Measurements from ENCODE around the gene PRRX2.

DNA sequence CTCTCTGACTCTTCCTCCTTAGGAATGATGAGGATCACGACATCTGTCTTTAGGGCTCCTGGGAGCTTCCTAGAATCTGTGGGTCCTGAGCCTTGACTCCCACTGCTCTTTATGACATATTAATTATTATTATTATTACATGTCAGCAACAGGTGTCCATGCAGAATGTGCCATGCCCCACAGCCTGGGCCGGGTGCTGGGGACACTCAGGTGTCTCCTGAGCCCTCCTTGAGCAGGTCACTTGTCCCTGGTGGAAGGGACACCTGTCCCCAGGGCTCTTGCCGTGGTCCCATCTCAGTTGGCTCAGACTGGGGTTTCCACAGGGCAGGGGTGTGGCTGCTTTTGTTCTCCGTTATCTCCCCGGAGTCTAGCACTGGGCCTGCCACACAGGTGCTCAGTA, 53.2 kb downstream of the PRRX2 start:
- TF ChIP-seq, protein P1, sequence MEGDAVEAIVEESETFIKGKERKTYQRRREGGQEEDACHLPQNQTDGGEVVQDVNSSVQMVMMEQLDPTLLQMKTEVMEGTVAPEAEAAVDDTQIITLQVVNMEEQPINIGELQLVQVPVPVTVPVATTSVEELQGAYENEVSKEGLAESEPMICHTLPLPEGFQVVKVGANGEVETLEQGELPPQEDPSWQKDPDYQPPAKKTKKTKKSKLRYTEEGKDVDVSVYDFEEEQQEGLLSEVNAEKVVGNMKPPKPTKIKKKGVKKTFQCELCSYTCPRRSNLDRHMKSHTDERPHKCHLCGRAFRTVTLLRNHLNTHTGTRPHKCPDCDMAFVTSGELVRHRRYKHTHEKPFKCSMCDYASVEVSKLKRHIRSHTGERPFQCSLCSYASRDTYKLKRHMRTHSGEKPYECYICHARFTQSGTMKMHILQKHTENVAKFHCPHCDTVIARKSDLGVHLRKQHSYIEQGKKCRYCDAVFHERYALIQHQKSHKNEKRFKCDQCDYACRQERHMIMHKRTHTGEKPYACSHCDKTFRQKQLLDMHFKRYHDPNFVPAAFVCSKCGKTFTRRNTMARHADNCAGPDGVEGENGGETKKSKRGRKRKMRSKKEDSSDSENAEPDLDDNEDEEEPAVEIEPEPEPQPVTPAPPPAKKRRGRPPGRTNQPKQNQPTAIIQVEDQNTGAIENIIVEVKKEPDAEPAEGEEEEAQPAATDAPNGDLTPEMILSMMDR (IDR thresholded peaks at IDR 0.05) = no peak
- TF ChIP-seq ELF4 (CRISPR knock-in tag; IDR thresholded peaks at IDR 0.05; ENCODE audit: low read depth) = no peak
- TF ChIP-seq, protein P2, sequence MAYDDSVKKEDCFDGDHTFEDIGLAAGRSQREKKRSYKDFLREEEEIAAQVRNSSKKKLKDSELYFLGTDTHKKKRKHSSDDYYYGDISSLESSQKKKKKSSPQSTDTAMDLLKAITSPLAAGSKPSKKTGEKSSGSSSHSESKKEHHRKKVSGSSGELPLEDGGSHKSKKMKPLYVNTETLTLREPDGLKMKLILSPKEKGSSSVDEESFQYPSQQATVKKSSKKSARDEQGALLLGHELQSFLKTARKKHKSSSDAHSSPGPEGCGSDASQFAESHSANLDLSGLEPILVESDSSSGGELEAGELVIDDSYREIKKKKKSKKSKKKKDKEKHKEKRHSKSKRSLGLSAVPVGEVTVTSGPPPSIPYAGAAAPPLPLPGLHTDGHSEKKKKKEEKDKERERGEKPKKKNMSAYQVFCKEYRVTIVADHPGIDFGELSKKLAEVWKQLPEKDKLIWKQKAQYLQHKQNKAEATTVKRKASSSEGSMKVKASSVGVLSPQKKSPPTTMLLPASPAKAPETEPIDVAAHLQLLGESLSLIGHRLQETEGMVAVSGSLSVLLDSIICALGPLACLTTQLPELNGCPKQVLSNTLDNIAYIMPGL (CRISPR knock-in tag; IDR thresholded peaks at IDR 0.05) = no peak
- TF ChIP-seq, protein P3, sequence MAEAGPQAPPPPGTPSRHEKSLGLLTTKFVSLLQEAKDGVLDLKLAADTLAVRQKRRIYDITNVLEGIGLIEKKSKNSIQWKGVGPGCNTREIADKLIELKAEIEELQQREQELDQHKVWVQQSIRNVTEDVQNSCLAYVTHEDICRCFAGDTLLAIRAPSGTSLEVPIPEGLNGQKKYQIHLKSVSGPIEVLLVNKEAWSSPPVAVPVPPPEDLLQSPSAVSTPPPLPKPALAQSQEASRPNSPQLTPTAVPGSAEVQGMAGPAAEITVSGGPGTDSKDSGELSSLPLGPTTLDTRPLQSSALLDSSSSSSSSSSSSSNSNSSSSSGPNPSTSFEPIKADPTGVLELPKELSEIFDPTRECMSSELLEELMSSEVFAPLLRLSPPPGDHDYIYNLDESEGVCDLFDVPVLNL (CRISPR knock-in tag; IDR thresholded peaks at IDR 0.05; ENCODE audit: borderline replicate concordance, low read depth) = no peak
- TF ChIP-seq, protein P4, sequence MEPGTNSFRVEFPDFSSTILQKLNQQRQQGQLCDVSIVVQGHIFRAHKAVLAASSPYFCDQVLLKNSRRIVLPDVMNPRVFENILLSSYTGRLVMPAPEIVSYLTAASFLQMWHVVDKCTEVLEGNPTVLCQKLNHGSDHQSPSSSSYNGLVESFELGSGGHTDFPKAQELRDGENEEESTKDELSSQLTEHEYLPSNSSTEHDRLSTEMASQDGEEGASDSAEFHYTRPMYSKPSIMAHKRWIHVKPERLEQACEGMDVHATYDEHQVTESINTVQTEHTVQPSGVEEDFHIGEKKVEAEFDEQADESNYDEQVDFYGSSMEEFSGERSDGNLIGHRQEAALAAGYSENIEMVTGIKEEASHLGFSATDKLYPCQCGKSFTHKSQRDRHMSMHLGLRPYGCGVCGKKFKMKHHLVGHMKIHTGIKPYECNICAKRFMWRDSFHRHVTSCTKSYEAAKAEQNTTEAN (CRISPR knock-in tag; IDR thresholded peaks at IDR 0.05) = no peak

Measured in WTC11 (cell line).